NCI-H2107 (cell line): Measurements from ENCODE around the gene ACTL6A.

ENCODE experiments used
- DNase-seq: peaks from one replicate; lab custom pipeline; 2025; lab: John Stamatoyannopoulos, UW

Gene ACTL6A

DNA sequence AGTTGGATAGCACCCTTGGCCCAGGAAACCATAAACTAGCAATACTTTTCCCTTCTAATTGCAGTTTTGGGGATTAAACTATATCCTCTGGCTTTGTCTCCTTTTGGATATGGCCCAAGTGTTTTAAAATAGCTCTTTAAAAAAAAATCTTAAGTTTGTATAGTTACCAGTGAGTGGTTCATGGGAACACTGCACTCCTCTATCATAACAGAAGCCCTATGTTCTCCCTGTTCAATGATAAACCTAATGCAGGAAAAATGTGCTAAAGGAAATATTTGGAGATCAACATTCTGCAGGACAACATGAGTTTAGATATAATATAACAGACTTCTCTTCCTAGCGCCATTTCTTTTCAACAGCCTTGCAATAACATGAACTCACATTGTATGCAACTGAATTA, 28.6 kb downstream of the ACTL6A start:
- no peak for DNase-seq

DNA sequence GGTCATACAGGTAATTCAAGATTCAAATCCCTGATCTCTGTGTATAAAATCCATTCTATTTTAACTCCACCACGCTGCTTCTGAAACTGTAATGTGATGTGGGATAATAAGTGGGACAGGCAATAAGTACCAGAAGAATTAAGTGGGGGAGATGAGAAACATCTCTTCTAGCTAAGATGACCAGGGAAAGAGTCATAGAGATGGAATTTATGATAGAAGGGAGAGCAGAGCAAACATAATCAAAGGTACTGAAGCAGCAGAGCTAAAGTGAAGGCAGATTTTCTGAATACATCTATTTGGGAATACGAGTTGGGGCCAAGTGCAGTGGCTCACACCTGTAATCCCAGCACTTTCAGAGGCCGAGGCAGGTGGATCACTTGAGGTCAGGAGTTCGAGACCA, 36.8 kb downstream of the ACTL6A start:
- DNase-seq = no peak

DNA sequence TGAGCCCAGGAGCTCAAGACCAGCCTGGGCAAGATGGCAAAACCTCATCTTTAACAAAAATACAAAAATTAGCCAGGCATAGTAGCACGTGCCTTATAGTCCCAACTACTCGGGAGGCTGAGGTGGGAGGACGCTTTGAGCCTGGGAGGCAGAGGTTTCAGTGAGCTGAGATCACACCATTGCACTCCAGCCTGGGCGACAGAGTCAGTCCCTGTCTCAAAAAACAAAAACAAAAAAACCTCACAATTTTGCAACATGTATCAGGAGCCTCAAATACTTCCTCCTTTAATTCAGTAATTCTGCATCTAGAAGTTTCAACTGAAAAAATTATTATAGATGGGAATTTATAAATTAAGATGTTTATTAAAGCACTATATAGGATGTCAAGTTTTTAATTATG, 40.6 kb downstream of the ACTL6A start:
- DNase-seq = no peak

DNA sequence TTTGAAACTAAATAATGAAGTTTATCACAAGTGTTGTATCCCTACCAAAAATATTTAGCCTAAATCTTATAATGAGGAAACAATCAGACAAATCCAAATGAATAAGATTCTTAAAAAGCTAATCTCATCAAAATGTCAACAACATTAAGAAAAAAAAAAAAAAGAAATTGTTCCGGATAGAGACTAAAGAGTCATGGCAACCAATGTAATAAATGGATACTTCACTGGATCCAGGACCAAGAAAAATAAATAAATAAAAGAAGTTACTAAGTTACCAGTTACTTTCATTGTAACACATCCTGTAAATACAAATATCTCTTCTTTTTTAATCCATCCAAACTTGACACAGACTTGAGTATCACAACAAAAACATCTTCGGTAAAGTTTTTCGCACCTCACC, 41.1 kb downstream of the ACTL6A start:
- no peak for DNase-seq

DNA sequence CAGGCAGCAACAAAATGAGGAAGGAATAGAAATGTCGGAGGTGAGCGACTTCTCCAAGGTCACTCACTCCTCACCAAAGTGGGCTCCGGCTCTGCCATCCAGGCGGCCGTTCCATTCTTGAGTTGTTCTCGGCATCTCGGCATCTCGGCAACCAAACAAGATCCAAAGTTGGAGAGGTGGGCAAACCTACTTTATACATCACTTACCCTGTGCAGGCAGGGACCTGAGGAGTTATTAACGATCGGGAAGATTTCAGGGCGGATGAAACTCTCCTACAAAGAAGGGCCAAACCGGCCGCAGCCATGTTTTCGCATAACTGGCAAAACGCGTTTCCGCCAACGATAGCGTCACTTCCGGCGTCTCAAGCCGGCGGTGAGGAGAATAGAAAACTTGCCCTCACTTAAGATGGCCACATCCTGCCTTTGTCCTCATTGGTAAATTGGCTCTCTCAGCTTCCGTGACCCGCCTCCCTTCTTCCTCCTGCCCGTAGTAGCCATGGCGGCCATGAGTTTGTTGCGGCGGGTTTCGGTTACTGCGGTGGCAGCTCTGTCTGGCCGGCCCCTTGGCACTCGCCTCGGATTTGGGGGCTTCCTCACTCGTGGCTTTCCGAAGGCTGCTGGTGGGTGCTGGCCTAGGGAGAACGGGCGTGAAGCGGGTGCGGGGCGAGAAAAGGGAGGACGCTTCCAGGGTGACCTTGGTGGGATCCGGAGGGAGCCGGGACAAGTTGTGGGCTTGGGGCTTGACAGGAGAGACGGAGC, 41.8 kb downstream of the ACTL6A start, which contains the start of the genes MRPL47 and NDUFB5:
Gene MRPL47 (minus strand): TSS at position 318 of the 758 bp plus-strand sequence. CDS start 14 bp downstream, at position 304.
Gene NDUFB5 (plus strand): TSS at position 474 of the 758 bp plus-strand sequence. CDS start 22 bp downstream, at position 496.
- DNase-seq = peak; percentile 100

DNA sequence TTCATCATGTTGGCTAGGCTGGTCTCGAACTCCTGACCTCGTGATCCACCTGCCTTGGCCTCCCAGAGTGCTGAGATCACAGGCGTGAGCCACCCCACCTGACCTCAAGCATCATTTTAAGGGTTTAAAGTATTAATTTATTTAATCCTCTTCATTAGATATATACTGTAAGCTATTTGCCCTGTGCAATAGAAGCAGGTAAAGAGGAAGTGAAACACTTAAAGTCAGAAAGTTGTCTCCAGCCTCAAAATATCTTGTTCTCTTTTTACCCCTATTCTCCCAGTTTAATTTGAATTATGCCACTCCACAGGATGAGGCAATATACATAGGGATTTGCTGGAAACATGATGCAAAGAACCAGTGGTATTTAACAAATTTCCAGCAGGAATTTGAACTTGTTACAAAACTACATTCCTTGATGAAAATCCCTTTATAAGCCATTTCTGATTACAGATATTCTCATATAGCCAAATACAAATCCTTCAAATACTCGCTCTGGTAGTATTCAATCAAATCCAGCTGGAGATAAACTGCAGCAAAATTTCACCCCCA, 43.9 kb downstream of the ACTL6A start:
- DNase-seq = no peak

DNA sequence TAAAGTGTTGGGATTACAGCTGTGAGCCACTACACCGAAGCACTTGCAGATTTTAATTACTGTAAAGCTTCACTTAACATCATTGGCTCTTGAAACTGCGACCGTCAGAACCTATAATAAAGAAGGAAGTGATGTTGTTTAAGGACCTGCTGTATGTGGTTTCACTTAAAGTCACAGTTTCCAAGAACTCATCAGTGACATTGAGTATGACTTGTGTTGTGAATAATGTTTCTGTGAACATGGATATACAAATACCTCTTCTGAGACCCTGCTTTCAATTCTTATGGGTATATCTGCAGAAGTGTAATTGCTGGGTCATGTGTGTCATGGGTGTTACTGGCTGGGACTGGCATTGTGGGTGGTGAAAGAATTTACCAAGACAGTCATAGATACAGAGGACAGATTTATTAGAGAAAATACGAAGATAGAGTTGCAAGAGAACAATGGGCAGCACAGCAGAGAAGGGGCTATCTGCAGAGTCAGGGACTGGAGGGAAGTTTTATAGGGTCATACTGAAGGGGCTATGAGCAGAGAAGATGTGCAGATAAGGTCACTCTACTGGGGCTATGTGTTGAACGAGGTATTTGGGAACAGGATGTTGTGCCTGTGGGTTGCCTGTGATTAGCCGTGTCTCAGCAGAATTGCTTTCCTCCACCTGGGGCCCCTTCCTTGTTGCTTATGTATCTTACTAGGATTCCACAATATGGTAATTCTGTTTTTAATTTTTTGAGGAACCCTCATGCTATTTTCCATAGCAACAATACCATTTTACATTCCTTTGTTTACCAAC, 46.4 kb downstream of the ACTL6A start:
- no peak for DNase-seq

DNA sequence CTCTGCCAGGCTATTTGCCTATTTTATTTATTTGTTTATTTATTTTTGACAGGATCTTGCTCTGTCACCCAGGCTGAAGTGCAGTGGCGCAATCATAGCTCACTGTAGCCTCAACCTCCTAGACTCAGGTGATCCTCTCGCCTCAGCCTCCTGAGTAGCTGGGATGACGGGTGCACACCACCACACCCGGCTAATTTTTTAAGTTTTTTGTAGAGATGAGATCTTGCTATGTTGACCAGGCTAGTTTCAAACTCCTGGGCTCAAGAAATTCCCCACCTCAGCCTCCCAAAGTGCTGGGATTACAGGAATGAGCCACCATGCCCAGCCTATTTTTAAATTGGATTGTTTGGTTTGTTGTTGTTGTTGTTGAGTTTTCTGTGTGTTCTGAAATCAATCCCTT, 47.3 kb downstream of the ACTL6A start:
- DNase-seq = no peak

DNA sequence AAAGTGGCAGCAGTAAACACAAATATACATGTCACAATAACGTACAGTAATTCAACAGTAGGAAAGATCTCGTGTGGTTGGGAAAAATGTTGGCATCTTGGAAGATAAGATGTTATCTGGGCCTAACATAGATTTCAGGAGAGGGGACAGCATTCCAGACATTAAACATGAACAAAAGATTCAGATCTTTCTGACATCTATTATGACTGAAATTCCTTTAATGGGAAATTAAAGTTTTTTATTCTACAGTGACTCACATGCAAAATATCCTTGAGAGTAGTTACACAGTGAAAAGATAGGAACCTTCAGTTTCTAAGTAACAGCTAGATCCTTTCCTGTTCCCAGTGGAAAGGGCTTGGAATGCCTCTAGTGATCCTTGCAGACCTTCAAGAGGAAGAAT, 51.1 kb downstream of the ACTL6A start:
- DNase-seq = no peak

DNA sequence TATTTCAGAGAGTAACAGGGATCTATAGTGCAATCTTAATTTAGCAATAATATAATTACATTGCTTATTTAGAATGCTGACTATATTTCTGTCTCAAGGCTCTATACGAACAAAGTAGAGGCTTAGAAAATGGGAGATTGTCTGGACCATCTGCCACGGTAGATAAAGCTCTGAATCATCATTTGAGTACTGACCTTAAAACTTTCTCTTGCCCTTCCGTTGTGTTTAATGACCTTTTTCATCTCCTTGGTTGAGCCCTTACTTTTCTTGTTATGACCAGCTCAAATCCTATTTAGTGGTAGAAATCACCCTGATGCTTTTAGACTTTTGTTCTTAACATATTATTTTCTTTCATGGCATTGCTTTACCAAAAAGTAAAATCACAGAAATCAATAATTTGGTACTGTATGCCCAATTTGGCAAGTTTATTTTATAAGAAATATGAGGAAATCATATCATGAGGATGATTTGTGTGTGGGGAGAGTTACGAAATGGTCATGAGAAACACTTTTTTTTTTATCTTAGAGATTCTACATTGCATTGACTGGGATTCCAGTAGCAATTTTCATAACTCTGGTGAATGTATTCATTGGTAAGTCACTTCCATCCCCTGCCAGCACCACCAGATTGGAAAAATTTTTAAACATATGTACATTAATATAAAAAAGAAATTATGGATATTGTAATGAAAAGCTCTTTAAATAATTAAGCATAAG, 52.9 kb downstream of the ACTL6A start:
- DNase-seq = no peak

DNA sequence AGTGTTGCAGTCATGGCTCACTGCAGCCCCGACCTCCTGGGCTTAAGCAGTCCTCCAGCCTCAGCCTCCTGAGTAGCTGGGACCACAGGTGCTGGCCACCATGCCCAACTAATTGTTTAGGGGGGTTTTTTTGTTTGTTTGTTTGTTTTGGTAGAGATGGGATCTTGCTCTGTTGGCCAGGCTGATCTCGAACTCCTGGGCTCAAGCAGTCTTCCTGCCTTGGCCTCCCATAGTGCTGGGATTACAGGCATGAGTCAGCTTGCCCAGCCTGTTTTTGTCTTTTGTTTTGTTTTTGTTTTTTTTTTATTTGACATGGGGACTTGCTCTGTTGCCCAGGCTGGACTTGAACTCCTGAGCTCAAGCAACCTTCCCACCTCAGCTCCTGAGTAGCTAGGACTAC, 59.3 kb downstream of the ACTL6A start:
- DNase-seq = no peak

DNA sequence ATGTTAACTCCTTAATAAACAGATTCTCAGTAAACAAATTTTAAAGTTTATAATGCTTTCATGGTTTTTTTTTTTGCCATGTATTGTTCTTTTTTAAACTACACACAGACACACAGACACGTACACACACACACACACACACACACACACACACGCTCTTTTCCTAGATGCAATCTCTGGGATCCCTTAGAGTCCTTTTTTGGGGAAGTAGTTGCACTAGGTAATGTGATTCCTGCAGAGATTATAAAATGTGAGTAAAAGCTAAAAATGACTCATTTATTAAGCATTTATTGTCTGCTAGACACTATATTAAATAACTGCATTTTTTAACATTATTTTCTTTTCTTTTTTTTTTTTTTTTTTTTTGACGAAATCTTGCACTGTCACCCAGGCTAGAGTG, 61.7 kb downstream of the ACTL6A start:
- no peak for DNase-seq

DNA sequence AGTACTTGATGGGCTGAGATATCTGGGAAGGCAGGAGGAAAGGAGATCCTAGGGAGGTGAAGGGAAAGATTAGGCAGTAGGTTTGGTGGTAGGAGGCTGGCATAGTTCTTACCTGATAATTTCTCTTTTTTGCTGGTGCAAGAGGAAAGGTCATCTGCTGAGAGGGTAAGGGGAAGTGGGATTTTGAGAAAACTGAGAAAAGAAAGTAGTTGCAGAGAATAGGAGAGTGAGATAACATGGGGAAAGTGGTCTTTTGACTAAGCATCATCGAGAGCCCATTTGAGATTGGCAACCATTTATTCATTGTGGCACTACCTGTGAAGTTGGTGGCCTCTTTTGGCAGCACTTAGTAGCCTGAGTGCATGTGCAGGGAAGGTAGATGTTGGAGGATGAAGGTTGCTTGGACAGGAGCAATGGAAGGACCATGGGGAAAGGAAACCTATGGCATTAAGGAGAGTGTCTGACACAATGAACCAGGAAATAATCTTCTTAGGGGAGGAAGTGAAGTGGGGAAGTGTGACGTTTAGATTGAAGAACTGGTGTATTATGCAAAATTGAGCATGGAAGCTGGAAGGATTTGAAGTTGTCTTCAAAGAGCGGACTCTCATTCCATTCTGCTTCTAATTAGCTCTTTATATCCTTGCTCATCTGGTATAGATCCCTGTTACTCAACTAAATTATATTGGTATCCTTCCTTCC, 68.2 kb downstream of the ACTL6A start:
- no peak for DNase-seq
